Measurements from ENCODE around the gene PSMD12.
"Not testable (repeated sequence)": the region's sequence is repeated elsewhere in the genome, so short reads cannot be mapped to it uniquely, and the experiment has no call there.

GRCh38 chr17:67338353-67338752, 28.0 kb downstream of the PSMD12 start:
- TF ChIP-seq, protein P1, sequence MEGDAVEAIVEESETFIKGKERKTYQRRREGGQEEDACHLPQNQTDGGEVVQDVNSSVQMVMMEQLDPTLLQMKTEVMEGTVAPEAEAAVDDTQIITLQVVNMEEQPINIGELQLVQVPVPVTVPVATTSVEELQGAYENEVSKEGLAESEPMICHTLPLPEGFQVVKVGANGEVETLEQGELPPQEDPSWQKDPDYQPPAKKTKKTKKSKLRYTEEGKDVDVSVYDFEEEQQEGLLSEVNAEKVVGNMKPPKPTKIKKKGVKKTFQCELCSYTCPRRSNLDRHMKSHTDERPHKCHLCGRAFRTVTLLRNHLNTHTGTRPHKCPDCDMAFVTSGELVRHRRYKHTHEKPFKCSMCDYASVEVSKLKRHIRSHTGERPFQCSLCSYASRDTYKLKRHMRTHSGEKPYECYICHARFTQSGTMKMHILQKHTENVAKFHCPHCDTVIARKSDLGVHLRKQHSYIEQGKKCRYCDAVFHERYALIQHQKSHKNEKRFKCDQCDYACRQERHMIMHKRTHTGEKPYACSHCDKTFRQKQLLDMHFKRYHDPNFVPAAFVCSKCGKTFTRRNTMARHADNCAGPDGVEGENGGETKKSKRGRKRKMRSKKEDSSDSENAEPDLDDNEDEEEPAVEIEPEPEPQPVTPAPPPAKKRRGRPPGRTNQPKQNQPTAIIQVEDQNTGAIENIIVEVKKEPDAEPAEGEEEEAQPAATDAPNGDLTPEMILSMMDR (IDR thresholded peaks at IDR 0.05; ENCODE audit: poor library complexity, severe bottlenecking), result not testable (repeated sequence)
- TF ChIP-seq POLR2AphosphoS5 (IDR thresholded peaks at IDR 0.05); EZH2 (IDR thresholded peaks at IDR 0.05; ENCODE audit: borderline replicate concordance, insufficient read depth, low read length, poor library complexity, severe bottlenecking); EP300 (conservative IDR thresholded peaks at IDR 0.05; ENCODE audit: poor library complexity, severe bottlenecking); RAD21 (conservative IDR thresholded peaks at IDR 0.05); SMC3 (conservative IDR thresholded peaks at IDR 0.05; ENCODE audit: poor library complexity); REST (IDR thresholded peaks at IDR 0.05; ENCODE audit: borderline replicate concordance): not testable (repeated sequence)

All from neural cell (in vitro differentiated cells).